ENCODE measurements around the gene BTBD16. TPM values are rescaled to one million over a fixed set of nuclear protein-coding genes. Genes with fewer than 3 reads are reported as not detected.
A peak's percentile ranks its signal among the peaks of the same experiment; 100 is the strongest.

Gene BTBD16
- total and polyA plus RNA-seq, 2 of the 13 experiments (the other 11 are each of a cell fraction or from before 2014, with no cell fraction given): 5.0 to 11.9 TPM

DNA sequence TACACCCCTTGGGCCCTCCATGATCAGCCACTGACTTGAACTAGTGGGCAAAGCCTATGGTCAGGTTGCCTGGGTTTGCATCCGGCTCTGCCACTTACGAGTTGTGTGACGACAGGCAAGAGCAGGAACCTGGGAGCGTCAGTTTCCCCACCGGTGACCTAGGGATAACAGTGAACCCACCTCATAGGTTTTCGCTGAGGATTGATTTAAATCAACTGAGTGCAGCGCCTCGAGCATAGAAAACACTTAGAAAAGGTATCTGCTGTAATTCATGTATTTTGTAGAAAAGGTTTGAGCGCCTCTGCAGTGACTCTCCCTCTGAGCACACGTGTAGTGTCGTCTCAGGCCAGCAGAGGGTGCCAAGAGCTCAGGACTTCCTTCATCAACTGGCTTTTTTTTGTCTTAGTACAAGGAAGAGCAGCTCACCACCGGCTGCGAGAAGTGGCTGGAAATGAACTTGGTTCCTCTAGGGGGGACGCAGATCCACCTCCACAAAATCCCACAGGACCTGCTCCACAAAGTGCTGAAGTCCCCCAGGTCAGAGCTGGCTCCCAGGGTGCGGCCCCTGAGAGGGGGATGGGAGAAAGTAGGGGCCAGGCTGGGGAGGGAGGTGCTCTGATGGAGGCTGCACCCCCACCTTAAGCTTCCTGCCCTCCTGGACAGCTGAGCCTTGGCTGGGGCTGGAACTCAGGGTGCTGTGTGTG lies 27.7 kb downstream of the BTBD16 start:
- POLR2A ChIA-PET: interaction anchor here (0.6 to 2.1 kb wide), 10 partner anchors 11 to 267 kb away, joined by 3 to 49 read pairs (median 4); partner anchors contain the start of gene PLEKHA1
- TF ChIP-seq MLLT10 (CRISPR knock-in tag; IDR thresholded peaks at IDR 0.05): no peak
- TF ChIP-seq PHF8 (CRISPR knock-in tag; IDR thresholded peaks at IDR 0.05): peak; percentile 44; the same call in 1 of the 2 replicates
- TF ChIP-seq BCL6 (CRISPR knock-in tag; IDR thresholded peaks at IDR 0.05): no peak
- peak; percentile 50; the same call in 1 of the 2 replicates for TF ChIP-seq RXRB (CRISPR knock-in tag; IDR thresholded peaks at IDR 0.05; ENCODE audit: borderline replicate concordance)
- TF ChIP-seq, protein P1, sequence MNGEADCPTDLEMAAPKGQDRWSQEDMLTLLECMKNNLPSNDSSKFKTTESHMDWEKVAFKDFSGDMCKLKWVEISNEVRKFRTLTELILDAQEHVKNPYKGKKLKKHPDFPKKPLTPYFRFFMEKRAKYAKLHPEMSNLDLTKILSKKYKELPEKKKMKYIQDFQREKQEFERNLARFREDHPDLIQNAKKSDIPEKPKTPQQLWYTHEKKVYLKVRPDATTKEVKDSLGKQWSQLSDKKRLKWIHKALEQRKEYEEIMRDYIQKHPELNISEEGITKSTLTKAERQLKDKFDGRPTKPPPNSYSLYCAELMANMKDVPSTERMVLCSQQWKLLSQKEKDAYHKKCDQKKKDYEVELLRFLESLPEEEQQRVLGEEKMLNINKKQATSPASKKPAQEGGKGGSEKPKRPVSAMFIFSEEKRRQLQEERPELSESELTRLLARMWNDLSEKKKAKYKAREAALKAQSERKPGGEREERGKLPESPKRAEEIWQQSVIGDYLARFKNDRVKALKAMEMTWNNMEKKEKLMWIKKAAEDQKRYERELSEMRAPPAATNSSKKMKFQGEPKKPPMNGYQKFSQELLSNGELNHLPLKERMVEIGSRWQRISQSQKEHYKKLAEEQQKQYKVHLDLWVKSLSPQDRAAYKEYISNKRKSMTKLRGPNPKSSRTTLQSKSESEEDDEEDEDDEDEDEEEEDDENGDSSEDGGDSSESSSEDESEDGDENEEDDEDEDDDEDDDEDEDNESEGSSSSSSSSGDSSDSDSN (CRISPR knock-in tag; IDR thresholded peaks at IDR 0.05): no peak
- TF ChIP-seq MXI1 (IDR thresholded peaks at IDR 0.05; ENCODE audit: borderline replicate concordance, low read depth, low read length): 0 out of 3 replicates have a peak, but pooled peaks have one; percentile 37
- no peak for TF ChIP-seq HOXA7 (CRISPR knock-in tag; IDR thresholded peaks at IDR 0.05)
- TF ChIP-seq TBP (CRISPR knock-in tag; IDR thresholded peaks at IDR 0.05): no peak
- 0 out of 2 replicates have a peak, but pooled peaks have one; percentile 32 for TF ChIP-seq ZFP37 (CRISPR knock-in tag; IDR thresholded peaks at IDR 0.05; ENCODE audit: borderline replicate concordance)
- no peak for TF ChIP-seq ZNF562 (CRISPR knock-in tag; IDR thresholded peaks at IDR 0.05; ENCODE audit: borderline replicate concordance)
- TF ChIP-seq PAF1 (CRISPR knock-in tag; IDR thresholded peaks at IDR 0.05): no peak
- TF ChIP-seq ATF1 (CRISPR knock-in tag; IDR thresholded peaks at IDR 0.05): no peak
- no peak for TF ChIP-seq KLF9 (CRISPR knock-in tag; IDR thresholded peaks at IDR 0.05; ENCODE audit: low read depth)
- TF ChIP-seq KDM4B (CRISPR knock-in tag; IDR thresholded peaks at IDR 0.05): no peak
- no peak for TF ChIP-seq HNF4G (IDR thresholded peaks at IDR 0.05; ENCODE audit: borderline replicate concordance, low read depth, low read length)
- 0 out of 2 replicates have a peak, but pooled peaks have one; percentile 26 for TF ChIP-seq HNF4G (CRISPR knock-in tag; IDR thresholded peaks at IDR 0.05; ENCODE audit: borderline replicate concordance, low read depth)
- peak; percentile 49; the same call in 1 of the 2 replicates for TF ChIP-seq ZNF331 (CRISPR knock-in tag; IDR thresholded peaks at IDR 0.05)
- TF ChIP-seq ARID2 (CRISPR knock-in tag; IDR thresholded peaks at IDR 0.05; ENCODE audit: borderline replicate concordance): no peak
- no peak for TF ChIP-seq ZNF720 (CRISPR knock-in tag; IDR thresholded peaks at IDR 0.05)
- TF ChIP-seq, protein P2, sequence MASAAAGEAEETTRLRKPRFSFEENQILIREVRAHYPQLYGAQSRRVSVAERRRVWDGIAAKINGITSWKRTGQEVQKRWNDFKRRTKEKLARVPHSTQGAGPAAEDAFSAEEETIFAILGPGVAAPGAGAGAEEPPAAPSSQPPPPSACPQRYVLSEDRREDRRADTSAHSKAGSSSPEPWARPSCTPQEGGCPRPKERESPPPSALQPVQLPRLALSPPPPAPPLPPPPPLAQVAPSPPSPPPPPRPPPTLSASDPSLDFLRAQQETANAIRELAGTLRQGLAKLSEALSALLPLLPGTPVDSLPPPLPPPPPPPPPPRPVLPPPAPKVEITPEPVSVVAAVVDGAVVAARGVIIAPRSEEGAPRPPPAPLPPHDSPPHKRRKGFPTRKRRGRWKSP (CRISPR knock-in tag; IDR thresholded peaks at IDR 0.05): peak; percentile 28; the same call in 1 of the 2 replicates
- 0 out of 2 replicates have a peak, but pooled peaks have one; percentile 34 for TF ChIP-seq ZNF607 (CRISPR knock-in tag; IDR thresholded peaks at IDR 0.05; ENCODE audit: borderline replicate concordance)
- TF ChIP-seq POGZ (CRISPR knock-in tag; IDR thresholded peaks at IDR 0.05): 0 out of 2 replicates have a peak, but pooled peaks have one; percentile 56

More for the DNA sequence above, 27.7 kb downstream of the BTBD16 start:
- Histone ChIP-seq H4K20me1 (ENCODE audit: insufficient read depth, low read length) (no peaks in the 10 kb centered on the region), H3K79me2 (ENCODE audit: insufficient read depth, low read length) (no peaks in the 10 kb centered on the region), H3K9me3 (ENCODE audit: low read length) (no peaks in the 10 kb centered on the region), H3K36me3 (replicated peaks in 1 of 2; ENCODE audit: control insufficient read depth in 1 of 2, insufficient read depth in 2 of 2, low read length in 2 of 2) (no peaks in the 10 kb centered on the region), H3K4me3 (replicated peaks in 1 of 3; ENCODE audit: insufficient read depth in 1 of 3, low read depth in 2 of 3, low read length in 3 of 3) (peak overlapping the region; percentile 29 to 64 (median 31); a peak in 5 of 6 replicates), H3K27me3 (ENCODE audit: control insufficient read depth in 1 of 2, insufficient read depth in 2 of 2, low read length in 2 of 2) (peaks cover 0 to 26% of the 10 kb centered on the region in 2 experiments; a peak in 2 of 5 replicates), H3K4me1 (ENCODE audit: insufficient read depth, low read length) (peaks cover 69% of the 10 kb centered on the region), H2AFZ (ENCODE audit: low read length) (peak overlapping the region; percentile 85), H3K4me2 (ENCODE audit: low read depth, low read length) (peak overlapping the region; percentile 97), H3K27ac (ENCODE audit: extremely low read length, insufficient read depth, low read length) (peak overlapping the region; percentile 32), H3K9ac (ENCODE audit: insufficient read depth, low read depth, low read length) (peak overlapping the region; percentile 59)
- CTCF ChIA-PET (ENCODE audit: low intra/inter-chr PET ratio, low total read pairs): interaction anchor here (0.8 to 2.7 kb wide), 8 partner anchors 10 to 267 kb away, joined by 3 to 48 read pairs (median 3); no protein-coding TSS in a partner anchor
- BruUV-seq (replicated peaks): no TSS peak
- intact Hi-C loops (cut with micrococcal nuclease; ENCODE audit: unreplicated experiment): loop anchor here (1.0 to 5.0 kb wide), 5 partner anchors 44 to 269 kb away; partner anchors contain the start of gene PLEKHA1
- in situ Hi-C loops (cut with HindIII; ENCODE audit: extremely low pct_ligation_motif_present, low pct_unique_long_range_greater_than_20kb): loop anchor here (5.0 to 10.0 kb wide), 3 partner anchors 44 to 406 kb away; no protein-coding TSS in a partner anchor
- peak; percentile 86 for FAIRE-seq
- peak; percentile 74 for DNase-seq (ENCODE audit: low spot score)
- peak; percentile 91 for ATAC-seq
- WGBS (ENCODE audit: low lambda C conversion rate): 2% methylated on average over 11 of the region's 15 CpGs

Measured in HepG2 (cell line).